NCI-H146 treated with DMSO at 0.1 percent for 48 hours (cell line): ENCODE results near the gene DNALI1.

Experiments used
- DNase-seq: peaks from one replicate; lab custom pipeline; 2025; ENCODE audit not compliant: unreplicated experiment; lab: John Stamatoyannopoulos, UW

The DNALI1 gene

GRCh38 chr1:37601441-37601840 is 44.7 kb downstream of the DNALI1 start:
- no peak for DNase-seq

- peak; percentile 29 for DNase-seq
Measured at GRCh38 chr1:37602750-37603694, 46.3 kb downstream of the DNALI1 start.

GRCh38 chr1:37605061-37605650 is 48.4 kb downstream of the DNALI1 start:
- DNase-seq: no peak

- no peak for DNase-seq
Measured at GRCh38 chr1:37605806-37606474, 49.2 kb downstream of the DNALI1 start.

- no peak for DNase-seq
Measured at GRCh38 chr1:37606481-37607263, 49.9 kb downstream of the DNALI1 start.

- DNase-seq: no peak
Measured at GRCh38 chr1:37609002-37609401, 52.3 kb downstream of the DNALI1 start.

GRCh38 chr1:37609994-37610393 is 53.3 kb downstream of the DNALI1 start:
- DNase-seq: no peak

- no peak for DNase-seq
Measured at GRCh38 chr1:37612186-37612585, 55.4 kb downstream of the DNALI1 start.

GRCh38 chr1:37614105-37614504 is 57.4 kb downstream of the DNALI1 start:
- DNase-seq: no peak

- no peak for DNase-seq
Measured at GRCh38 chr1:37616330-37616729, 59.6 kb downstream of the DNALI1 start.
